Glomerular endothelial cell (primary cell): ENCODE data around the gene ST8SIA1. TPM values are rescaled to one million over a fixed set of nuclear protein-coding genes. Genes with fewer than 3 reads are reported as not detected.

Source experiments
- DNase-seq: peaks from one replicate; pipeline ENCODE4 v3.0.0-alpha.2; 2011; ENCODE audit warnings: low read depth, low spot score; ENCODE audit errors: extremely low read depth
- total RNA-seq: library from RNA; depleted of rRNA; stranded (reverse); fragments of >200 nt; gene quantifications from 2 replicates; pipeline ENCODE4 v1.2.3, GENCODE V29; 2015

Gene ST8SIA1
- total RNA-seq, 1 donor from 2014 or later, result 1.2 TPM

GRCh38 chr12:22284871-22285270 lies 49.6 kb downstream of the ST8SIA1 start:
- no peak for DNase-seq

DNA sequence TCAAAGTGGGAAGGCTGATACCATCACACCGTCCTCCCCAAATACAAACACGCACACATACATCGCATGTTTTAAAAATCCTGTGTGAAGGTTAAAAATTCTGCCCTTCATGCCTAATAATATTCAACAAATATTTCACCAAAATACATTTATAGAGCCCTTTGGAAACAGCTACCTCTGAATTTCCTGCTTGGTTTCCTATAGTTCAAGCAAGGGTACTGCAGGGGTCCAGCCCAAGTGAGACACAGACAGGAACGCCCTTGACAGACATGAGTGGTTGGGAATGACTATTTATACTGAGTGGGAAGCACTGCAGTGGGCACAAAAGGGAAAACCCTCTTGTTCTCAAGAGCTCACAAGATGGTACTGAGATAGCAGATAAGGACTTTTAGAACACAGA lies 51.0 kb downstream of the ST8SIA1 start:
- DNase-seq, result no peak

GRCh38 chr12:22283006-22283506 lies 51.5 kb downstream of the ST8SIA1 start:
- DNase-seq, result no peak

DNA sequence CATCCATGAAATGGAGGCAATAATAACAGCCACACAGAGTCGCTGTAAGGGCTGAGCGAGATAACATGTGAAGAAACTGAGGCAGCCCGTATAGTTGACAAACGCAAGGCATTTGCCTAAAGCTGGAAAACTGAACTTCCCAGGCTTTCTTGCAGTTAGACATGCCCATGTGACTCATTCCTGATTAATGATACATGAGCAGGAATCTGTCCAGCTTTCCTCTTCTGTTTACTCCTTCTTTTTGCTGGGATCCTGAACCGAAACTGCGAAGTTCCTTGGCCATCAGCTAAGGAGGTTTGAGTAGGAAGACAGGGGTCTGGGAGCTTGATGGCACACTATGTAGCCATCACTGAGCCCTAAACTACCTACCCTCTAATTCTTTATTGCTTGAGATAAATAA lies 52.2 kb downstream of the ST8SIA1 start:
- no peak for DNase-seq

GRCh38 chr12:22276867-22277266 lies 57.6 kb downstream of the ST8SIA1 start:
- DNase-seq, result no peak

- DNase-seq, result no peak
Measured at GRCh38 chr12:22276313-22276712, 58.2 kb downstream of the ST8SIA1 start.

- DNase-seq, result no peak
Measured at GRCh38 chr12:22275843-22276242, 58.7 kb downstream of the ST8SIA1 start.

GRCh38 chr12:22272335-22273151 lies 62.0 kb downstream of the ST8SIA1 start:
- DNase-seq, result no peak

DNA sequence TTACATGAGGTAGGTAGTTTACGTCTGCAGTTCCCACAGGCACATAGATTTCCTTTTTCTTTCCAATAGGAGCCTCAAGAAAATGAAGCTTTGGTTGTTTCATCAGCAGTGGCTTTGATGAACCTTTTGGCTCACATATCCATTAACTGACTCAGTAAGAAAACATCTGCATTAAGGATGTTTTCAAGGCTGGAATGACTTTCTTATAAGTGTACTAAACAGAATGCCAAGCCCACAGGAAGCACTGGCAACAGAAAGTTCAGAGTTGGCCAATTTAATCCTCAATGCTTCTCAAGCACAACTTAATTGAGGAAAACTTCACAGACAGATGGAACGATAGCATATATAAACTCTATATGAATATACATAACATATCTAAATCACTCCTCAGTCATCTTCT lies 63.5 kb downstream of the ST8SIA1 start:
- no peak for DNase-seq

DNA sequence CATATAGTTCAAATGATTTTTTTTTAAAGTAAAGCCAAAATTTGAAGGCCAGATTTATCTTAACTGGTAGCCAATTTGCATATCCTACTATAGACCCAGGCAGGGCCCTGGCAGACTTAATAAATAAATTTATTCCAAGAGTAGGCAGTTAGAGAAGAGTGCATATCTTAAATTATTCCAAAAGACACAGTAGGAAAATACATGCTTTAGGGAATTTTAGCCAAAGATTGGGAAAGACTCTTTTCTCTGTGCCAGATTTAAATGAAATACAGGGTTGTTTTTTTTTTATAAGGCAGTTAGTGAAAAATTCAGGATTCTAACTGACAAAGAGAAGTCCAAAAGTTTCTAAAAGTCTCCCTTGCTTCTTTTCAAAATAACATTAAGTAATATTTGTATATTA lies 65.5 kb downstream of the ST8SIA1 start:
- no peak for DNase-seq

DNA sequence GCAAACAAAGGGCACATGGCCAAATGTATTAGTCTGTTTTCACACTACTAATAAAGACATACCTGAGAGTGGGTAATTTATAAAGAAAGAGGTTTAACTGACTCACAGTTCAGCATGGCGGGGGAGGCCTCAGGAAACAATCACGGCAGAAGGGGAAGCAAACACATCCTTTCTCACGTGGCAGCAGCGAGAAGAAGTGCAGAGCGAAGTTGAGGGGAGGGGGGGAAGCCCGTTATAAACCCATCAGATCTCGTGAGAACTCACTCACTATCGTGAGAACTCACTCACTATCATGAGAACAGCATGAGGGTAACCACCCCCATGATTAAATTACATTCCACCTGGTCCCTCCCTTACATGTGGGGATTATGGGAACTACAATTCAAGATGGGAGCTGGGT lies 66.1 kb downstream of the ST8SIA1 start:
- no peak for DNase-seq

DNA sequence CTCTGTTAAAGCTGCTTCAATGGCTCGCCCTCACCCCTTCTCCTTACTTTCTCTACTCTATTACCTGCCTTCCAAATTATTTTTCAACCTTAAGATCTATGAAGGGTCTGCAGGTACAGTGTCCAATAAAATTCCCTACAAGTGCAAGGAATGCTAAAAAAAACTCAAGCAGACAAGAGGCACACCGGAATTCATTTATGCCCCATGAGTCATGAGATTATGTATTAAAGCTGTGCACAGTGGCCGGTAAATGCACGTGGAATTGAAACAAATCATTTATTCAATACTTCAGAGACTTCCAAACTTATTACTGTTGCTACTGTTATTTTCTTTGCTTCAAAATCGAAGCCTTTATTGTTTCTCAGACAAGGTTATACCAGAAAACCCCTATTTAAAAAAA lies 68.4 kb downstream of the ST8SIA1 start:
- no peak for DNase-seq

DNA sequence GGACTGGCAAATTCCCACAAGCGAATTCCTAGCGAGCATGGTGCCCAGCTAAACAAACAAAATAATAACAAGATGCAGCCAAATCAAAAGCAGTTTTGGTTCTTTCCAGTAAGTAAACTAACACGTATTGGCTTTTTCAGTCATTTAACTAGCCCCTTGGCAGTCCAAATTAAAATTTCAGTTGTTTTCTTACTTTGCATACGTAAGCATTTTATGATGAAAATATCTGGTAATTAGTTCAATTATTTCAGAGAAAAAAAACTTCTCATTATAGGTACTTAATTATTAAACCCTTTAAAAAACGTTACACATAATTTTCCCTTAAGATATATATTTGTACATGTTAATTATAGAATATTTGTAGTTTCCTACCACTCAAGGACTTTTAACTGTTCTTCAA lies 70.1 kb downstream of the ST8SIA1 start:
- DNase-seq, result no peak

DNA sequence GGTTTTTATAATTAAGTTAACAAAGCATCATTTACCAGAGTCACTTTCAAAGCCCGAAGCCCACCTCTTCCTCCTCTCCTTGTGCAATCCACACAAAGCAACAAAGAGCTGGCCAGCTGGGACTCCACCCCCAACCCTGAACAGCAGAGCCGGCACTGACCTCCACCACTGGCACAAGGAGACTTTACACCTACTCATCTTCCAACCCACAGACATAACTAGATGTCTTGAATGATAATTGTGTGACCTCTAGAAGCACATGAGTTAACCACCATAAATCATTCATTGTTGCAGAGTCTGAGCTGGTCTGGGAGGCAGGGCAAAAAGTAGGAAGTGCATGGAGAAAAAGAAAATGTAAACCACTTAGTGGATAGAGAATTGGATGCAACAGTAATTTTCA lies 72.2 kb downstream of the ST8SIA1 start:
- DNase-seq, result no peak

DNA sequence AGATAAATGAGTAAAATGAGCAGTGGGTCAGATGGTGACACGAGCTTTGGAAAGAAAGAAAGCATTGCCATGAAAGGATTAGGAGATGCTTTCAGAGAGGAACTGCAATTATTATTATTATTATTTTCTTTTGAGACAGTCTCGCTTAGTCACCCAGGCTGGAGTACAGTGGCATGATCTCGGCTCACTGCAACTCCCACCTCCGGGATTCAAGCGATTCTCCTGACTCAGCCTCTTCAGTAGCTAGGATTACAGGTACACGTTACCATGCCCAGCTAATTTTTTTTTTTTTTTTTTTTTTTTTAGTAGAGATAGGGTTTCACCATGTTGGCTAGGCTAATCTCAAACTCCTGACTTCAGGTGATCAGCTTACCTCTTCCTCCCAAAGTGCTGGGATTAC lies 77.4 kb downstream of the ST8SIA1 start:
- no peak for DNase-seq

- no peak for DNase-seq
Measured at GRCh38 chr12:22256605-22257004, 77.9 kb downstream of the ST8SIA1 start.

- no peak for DNase-seq
Measured at GRCh38 chr12:22256041-22256441, 78.5 kb downstream of the ST8SIA1 start.

GRCh38 chr12:22255097-22255496 lies 79.4 kb downstream of the ST8SIA1 start:
- no peak for DNase-seq

GRCh38 chr12:22254478-22254877 lies 80.0 kb downstream of the ST8SIA1 start:
- no peak for DNase-seq

GRCh38 chr12:22252057-22252456 lies 82.5 kb downstream of the ST8SIA1 start:
- no peak for DNase-seq

DNA sequence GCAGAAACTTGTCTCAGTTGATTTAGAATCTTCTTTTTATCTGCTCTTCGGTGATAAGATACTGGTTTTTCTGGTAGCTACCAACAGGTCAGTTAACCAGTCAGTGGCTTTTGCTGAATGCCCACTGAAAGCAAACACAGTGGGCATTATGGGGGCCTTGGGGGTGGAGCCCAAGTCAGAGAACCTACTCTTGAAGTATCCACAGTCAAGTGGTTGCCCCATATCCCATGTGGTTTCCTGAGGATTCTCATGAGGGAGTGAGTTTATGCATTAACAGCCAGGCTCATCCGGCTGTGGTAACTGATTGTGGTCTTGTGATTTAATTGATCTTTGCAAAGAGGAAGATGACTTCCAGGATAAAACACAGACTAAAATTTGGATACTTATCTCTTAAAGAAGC lies 83.7 kb downstream of the ST8SIA1 start:
- no peak for DNase-seq

DNA sequence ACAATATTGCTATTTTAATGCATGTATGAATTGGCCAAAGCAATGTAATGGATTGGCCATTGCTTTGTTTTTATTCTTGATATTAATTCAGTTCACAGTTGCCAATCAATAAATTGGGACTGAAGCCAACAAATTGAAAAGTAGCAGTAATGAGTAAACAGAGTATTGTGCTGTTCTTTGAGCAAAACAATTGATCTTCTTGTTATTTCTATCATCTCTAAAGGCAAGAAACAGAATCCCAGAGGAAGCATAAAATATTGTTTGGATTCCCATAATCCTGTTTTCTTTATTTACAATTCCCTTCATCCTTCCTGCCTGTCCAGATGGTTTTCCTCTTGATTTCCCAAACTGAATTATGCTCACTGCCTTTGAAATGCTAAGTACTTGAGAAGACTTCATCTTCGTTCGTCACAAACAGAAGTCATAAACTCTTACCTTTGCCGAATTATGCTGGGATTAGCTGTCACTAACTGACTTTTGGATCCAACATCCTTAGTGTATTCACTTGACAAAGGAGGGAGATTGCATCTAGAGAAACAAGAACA lies 85.9 kb downstream of the ST8SIA1 start:
- no peak for DNase-seq
